ENCODE data around the gene ZNF76.

The ZNF76 gene

GRCh38 chr6:35215665-35216411 lies 43.7 kb upstream of the ZNF76 start:
- ATAC-seq (ENCODE audit: low read depth) (no peak), DNase-seq (ENCODE audit: low spot score) (no peak)
- TF ChIP-seq, protein P1, sequence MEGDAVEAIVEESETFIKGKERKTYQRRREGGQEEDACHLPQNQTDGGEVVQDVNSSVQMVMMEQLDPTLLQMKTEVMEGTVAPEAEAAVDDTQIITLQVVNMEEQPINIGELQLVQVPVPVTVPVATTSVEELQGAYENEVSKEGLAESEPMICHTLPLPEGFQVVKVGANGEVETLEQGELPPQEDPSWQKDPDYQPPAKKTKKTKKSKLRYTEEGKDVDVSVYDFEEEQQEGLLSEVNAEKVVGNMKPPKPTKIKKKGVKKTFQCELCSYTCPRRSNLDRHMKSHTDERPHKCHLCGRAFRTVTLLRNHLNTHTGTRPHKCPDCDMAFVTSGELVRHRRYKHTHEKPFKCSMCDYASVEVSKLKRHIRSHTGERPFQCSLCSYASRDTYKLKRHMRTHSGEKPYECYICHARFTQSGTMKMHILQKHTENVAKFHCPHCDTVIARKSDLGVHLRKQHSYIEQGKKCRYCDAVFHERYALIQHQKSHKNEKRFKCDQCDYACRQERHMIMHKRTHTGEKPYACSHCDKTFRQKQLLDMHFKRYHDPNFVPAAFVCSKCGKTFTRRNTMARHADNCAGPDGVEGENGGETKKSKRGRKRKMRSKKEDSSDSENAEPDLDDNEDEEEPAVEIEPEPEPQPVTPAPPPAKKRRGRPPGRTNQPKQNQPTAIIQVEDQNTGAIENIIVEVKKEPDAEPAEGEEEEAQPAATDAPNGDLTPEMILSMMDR (IDR thresholded peaks at IDR 0.05; ENCODE audit: poor library complexity, severe bottlenecking) = no peak
- H3K27me3 ChIP-seq (ENCODE audit: insufficient read depth, poor library complexity, severe bottlenecking) = peaks cover 29% of the 10 kb centered on the region
- H3K36me3 ChIP-seq (ENCODE audit: low read depth) = no peaks in the 10 kb centered on the region
- H3K27ac ChIP-seq (ENCODE audit: poor library complexity, severe bottlenecking) = no peak overlapping the region
- H3K4me1 ChIP-seq (ENCODE audit: insufficient read depth, poor library complexity, severe bottlenecking) = no peaks in the 10 kb centered on the region
- no peak overlapping the region for H3K4me3 ChIP-seq (ENCODE audit: severe bottlenecking)
- H3K9me3 ChIP-seq (ENCODE audit: severe bottlenecking) = no peaks in the 10 kb centered on the region

- H3K4me1 ChIP-seq (ENCODE audit: insufficient read depth, poor library complexity, severe bottlenecking) = no peaks in the 10 kb centered on the region
- H3K36me3 ChIP-seq (ENCODE audit: low read depth) = no peaks in the 10 kb centered on the region
- H3K27me3 ChIP-seq (ENCODE audit: insufficient read depth, poor library complexity, severe bottlenecking) = peaks cover 29% of the 10 kb centered on the region
Observed at GRCh38 chr6:35216412-35216732, 43.2 kb upstream of the ZNF76 start.

DNA sequence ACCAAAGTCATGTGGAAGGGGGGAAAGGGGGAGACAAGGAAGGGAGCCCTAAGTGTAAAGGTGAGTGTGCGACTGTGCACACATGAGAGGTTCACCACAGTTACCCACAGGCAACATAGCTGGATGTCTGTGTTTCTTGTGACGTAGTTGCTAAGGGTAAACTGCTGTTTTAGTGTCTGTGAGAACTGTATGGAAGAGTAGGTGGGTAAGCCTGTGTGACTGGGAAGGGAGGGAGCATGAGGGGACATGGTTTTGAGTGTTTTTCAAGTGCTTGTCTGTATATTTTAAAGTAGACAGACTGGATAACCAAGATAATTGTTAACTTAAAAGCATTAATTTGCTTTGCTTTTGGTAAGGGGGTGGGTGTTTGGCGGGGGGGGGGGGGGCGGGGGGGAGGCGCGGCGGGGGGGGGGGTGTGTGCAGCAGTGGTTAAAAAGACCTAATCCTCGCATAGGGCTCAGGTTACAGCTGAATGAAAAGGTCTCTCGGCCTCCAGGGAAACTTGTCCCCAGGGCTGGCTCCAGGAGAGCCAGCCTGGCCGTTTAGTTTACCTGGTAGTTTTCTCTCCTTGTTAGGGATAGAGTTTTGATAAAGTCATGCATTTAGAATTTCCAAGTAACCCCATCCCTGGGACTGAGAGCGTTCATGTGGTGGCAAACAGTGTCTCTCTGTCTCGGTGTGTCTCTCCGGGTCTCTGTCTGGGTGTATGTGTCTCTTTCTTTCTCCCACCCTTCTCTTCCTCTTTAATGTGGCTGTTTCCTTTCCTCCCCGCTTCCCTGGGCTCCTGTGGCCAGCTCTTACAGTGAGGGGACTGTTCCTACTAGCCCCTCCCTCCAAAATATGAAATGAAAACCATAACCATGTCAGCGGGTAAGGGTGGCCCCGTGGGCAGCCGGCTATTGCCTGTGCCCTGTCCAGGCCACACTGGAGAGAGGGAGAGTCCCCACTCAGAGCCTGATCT lies 42.4 kb upstream of the ZNF76 start:
- no peaks in the 10 kb centered on the region for H3K36me3 ChIP-seq (ENCODE audit: low read depth)

More at GRCh38 chr6:35216412-35216732, 43.2 kb upstream of the ZNF76 start:
- ATAC-seq (ENCODE audit: low read depth) (no peak), DNase-seq (ENCODE audit: low spot score) (no peak)
- TF ChIP-seq, protein P1 (IDR thresholded peaks at IDR 0.05; ENCODE audit: poor library complexity, severe bottlenecking) = no peak
- Histone ChIP-seq H3K4me3 (ENCODE audit: severe bottlenecking) (no peak overlapping the region), H3K9me3 (ENCODE audit: severe bottlenecking) (no peaks in the 10 kb centered on the region), H3K27ac (ENCODE audit: poor library complexity, severe bottlenecking) (no peak overlapping the region)

DNA sequence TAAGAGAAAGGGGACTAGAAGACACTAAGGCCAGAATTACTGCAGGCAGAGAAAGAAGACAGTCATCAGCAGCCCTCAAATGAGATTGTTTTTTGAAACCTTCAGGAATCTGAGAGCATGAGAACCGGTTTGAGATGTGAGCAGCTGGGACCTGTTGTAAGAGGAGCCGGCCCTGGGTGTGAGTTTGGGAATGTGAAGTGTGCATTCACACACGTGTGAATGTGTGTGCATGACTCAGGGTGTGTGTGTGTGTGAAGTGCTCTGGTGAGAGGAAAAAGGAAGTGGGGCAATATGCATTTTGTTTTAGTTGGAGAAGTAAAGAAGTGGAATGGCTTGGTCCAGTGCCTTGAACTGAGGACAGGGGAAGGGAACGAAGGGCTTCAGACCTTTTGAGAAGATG lies 41.5 kb upstream of the ZNF76 start:
- H3K4me1 ChIP-seq (ENCODE audit: insufficient read depth, poor library complexity, severe bottlenecking) = no peaks in the 10 kb centered on the region
- H3K4me3 ChIP-seq (ENCODE audit: severe bottlenecking) = no peak overlapping the region
- no peak for ATAC-seq (ENCODE audit: low read depth)
- H3K27me3 ChIP-seq (ENCODE audit: insufficient read depth, poor library complexity, severe bottlenecking) = peaks cover 21% of the 10 kb centered on the region
- no peak overlapping the region for H3K27ac ChIP-seq (ENCODE audit: poor library complexity, severe bottlenecking)
- no peak for DNase-seq (ENCODE audit: low spot score)
- TF ChIP-seq, protein P1 (IDR thresholded peaks at IDR 0.05; ENCODE audit: poor library complexity, severe bottlenecking) = no peak
- H3K9me3 ChIP-seq (ENCODE audit: severe bottlenecking) = no peaks in the 10 kb centered on the region
- H3K36me3 ChIP-seq (ENCODE audit: low read depth) = no peaks in the 10 kb centered on the region

More for the DNA sequence above, 42.4 kb upstream of the ZNF76 start:
- Histone ChIP-seq H3K27ac (ENCODE audit: poor library complexity, severe bottlenecking) (no peak overlapping the region), H3K9me3 (ENCODE audit: severe bottlenecking) (no peaks in the 10 kb centered on the region), H3K27me3 (ENCODE audit: insufficient read depth, poor library complexity, severe bottlenecking) (peaks cover 28% of the 10 kb centered on the region), H3K4me3 (ENCODE audit: severe bottlenecking) (no peak overlapping the region), H3K4me1 (ENCODE audit: insufficient read depth, poor library complexity, severe bottlenecking) (no peaks in the 10 kb centered on the region)
- TF ChIP-seq, protein P1 (IDR thresholded peaks at IDR 0.05; ENCODE audit: poor library complexity, severe bottlenecking) = no peak
- DNase-seq (ENCODE audit: low spot score) (no peak), ATAC-seq (ENCODE audit: low read depth) (no peak)
